ENCODE measurements around the gene LIPI.

Gene LIPI

GRCh38 chr21:14076143-14076806 is 134.5 kb downstream of the LIPI start:
- Histone ChIP-seq H3K9ac (ENCODE audit: low read length in 5 of 5) (no peak overlapping the region), H3K9me3 (ENCODE audit: control insufficient read depth in 5 of 5, low read length in 5 of 5) (peaks cover 0 to 21% (median 7%) of the 10 kb centered on the region in 5 donors), H3K4me3 (ENCODE audit: low read depth in 1 of 5, low read length in 5 of 5) (no peak overlapping the region), H3K27me3 (ENCODE audit: control insufficient read depth in 5 of 5, insufficient read depth in 4 of 5, low read length in 5 of 5) (no peaks in the 10 kb centered on the region), H3K4me1 (ENCODE audit: control insufficient read depth in 5 of 5, insufficient read depth in 5 of 5, low read length in 5 of 5) (peaks cover 0 to 8% (median 0%) of the 10 kb centered on the region in 5 donors), H3K36me3 (ENCODE audit: control insufficient read depth in 5 of 5, insufficient read depth in 5 of 5, low read length in 5 of 5) (no peaks in the 10 kb centered on the region), H3K27ac (ENCODE audit: low read depth, low read length) (no peak overlapping the region)

- no peak overlapping the region for H3K4me3 ChIP-seq (ENCODE audit: low read depth in 1 of 5, low read length in 5 of 5)
- no peaks in the 10 kb centered on the region for H3K27me3 ChIP-seq (ENCODE audit: control insufficient read depth in 5 of 5, insufficient read depth in 4 of 5, low read length in 5 of 5)
- peaks cover 0 to 21% (median 7%) of the 10 kb centered on the region in 5 donors for H3K9me3 ChIP-seq (ENCODE audit: control insufficient read depth in 5 of 5, low read length in 5 of 5)
- no peak overlapping the region for H3K9ac ChIP-seq (ENCODE audit: low read length in 5 of 5)
- no peak overlapping the region for H3K27ac ChIP-seq (ENCODE audit: low read depth, low read length)
- peaks cover 0 to 9% (median 0%) of the 10 kb centered on the region in 5 donors for H3K4me1 ChIP-seq (ENCODE audit: control insufficient read depth in 5 of 5, insufficient read depth in 5 of 5, low read length in 5 of 5)
- H3K36me3 ChIP-seq (ENCODE audit: control insufficient read depth in 5 of 5, insufficient read depth in 5 of 5, low read length in 5 of 5): no peaks in the 10 kb centered on the region
Measured at GRCh38 chr21:14075346-14076142, 135.2 kb downstream of the LIPI start.

GRCh38 chr21:14074177-14074576 is 136.6 kb downstream of the LIPI start:
- Histone ChIP-seq H3K4me3 (ENCODE audit: low read depth in 1 of 5, low read length in 5 of 5) (no peak overlapping the region), H3K27ac (ENCODE audit: low read depth, low read length) (no peak overlapping the region), H3K9me3 (ENCODE audit: control insufficient read depth in 5 of 5, low read length in 5 of 5) (peaks cover 0 to 14% (median 0%) of the 10 kb centered on the region in 5 donors), H3K9ac (ENCODE audit: low read length in 5 of 5) (no peak overlapping the region), H3K4me1 (ENCODE audit: control insufficient read depth in 5 of 5, insufficient read depth in 5 of 5, low read length in 5 of 5) (peaks cover 0 to 9% (median 0%) of the 10 kb centered on the region in 5 donors), H3K27me3 (ENCODE audit: control insufficient read depth in 5 of 5, insufficient read depth in 4 of 5, low read length in 5 of 5) (no peaks in the 10 kb centered on the region), H3K36me3 (ENCODE audit: control insufficient read depth in 5 of 5, insufficient read depth in 5 of 5, low read length in 5 of 5) (no peaks in the 10 kb centered on the region)

- Histone ChIP-seq H3K27me3 (ENCODE audit: control insufficient read depth in 5 of 5, insufficient read depth in 4 of 5, low read length in 5 of 5) (no peaks in the 10 kb centered on the region), H3K4me3 (ENCODE audit: low read depth in 1 of 5, low read length in 5 of 5) (no peak overlapping the region), H3K9me3 (ENCODE audit: control insufficient read depth in 5 of 5, low read length in 5 of 5) (peaks cover 0 to 10% (median 0%) of the 10 kb centered on the region in 5 donors), H3K36me3 (ENCODE audit: control insufficient read depth in 5 of 5, insufficient read depth in 5 of 5, low read length in 5 of 5) (no peaks in the 10 kb centered on the region), H3K27ac (ENCODE audit: low read depth, low read length) (no peak overlapping the region), H3K4me1 (ENCODE audit: control insufficient read depth in 5 of 5, insufficient read depth in 5 of 5, low read length in 5 of 5) (peaks cover 0 to 9% (median 0%) of the 10 kb centered on the region in 5 donors), H3K9ac (ENCODE audit: low read length in 5 of 5) (no peak overlapping the region)
Measured at GRCh38 chr21:14073615-14074014, 137.1 kb downstream of the LIPI start.

GRCh38 chr21:14072761-14073535 is 137.8 kb downstream of the LIPI start:
- H3K4me3 ChIP-seq (ENCODE audit: low read depth in 1 of 5, low read length in 5 of 5): no peak overlapping the region
- H3K4me1 ChIP-seq (ENCODE audit: control insufficient read depth in 5 of 5, insufficient read depth in 5 of 5, low read length in 5 of 5): peaks cover 0 to 9% (median 0%) of the 10 kb centered on the region in 5 donors
- H3K9ac ChIP-seq (ENCODE audit: low read length in 5 of 5): no peak overlapping the region
- H3K27ac ChIP-seq (ENCODE audit: low read depth, low read length): no peak overlapping the region
- H3K27me3 ChIP-seq (ENCODE audit: control insufficient read depth in 5 of 5, insufficient read depth in 4 of 5, low read length in 5 of 5): no peaks in the 10 kb centered on the region
- H3K9me3 ChIP-seq (ENCODE audit: control insufficient read depth in 5 of 5, low read length in 5 of 5): peaks cover 0 to 4% (median 0%) of the 10 kb centered on the region in 5 donors
- no peaks in the 10 kb centered on the region for H3K36me3 ChIP-seq (ENCODE audit: control insufficient read depth in 5 of 5, insufficient read depth in 5 of 5, low read length in 5 of 5)

- Histone ChIP-seq H3K9me3 (ENCODE audit: control insufficient read depth in 5 of 5, low read length in 5 of 5) (peaks cover 0 to 4% (median 0%) of the 10 kb centered on the region in 5 donors), H3K4me1 (ENCODE audit: control insufficient read depth in 5 of 5, insufficient read depth in 5 of 5, low read length in 5 of 5) (peaks cover 0 to 9% (median 0%) of the 10 kb centered on the region in 5 donors), H3K9ac (ENCODE audit: low read length in 5 of 5) (no peak overlapping the region), H3K4me3 (ENCODE audit: low read depth in 1 of 5, low read length in 5 of 5) (no peak overlapping the region), H3K36me3 (ENCODE audit: control insufficient read depth in 5 of 5, insufficient read depth in 5 of 5, low read length in 5 of 5) (no peaks in the 10 kb centered on the region), H3K27ac (ENCODE audit: low read depth, low read length) (no peak overlapping the region), H3K27me3 (ENCODE audit: control insufficient read depth in 5 of 5, insufficient read depth in 4 of 5, low read length in 5 of 5) (no peaks in the 10 kb centered on the region)
Measured at GRCh38 chr21:14071902-14072734, 138.6 kb downstream of the LIPI start.

- Histone ChIP-seq H3K36me3 (ENCODE audit: control insufficient read depth in 5 of 5, insufficient read depth in 5 of 5, low read length in 5 of 5) (no peaks in the 10 kb centered on the region), H3K9me3 (ENCODE audit: control insufficient read depth in 5 of 5, low read length in 5 of 5) (peaks cover 0 to 4% (median 0%) of the 10 kb centered on the region in 5 donors), H3K9ac (ENCODE audit: low read length in 5 of 5) (no peak overlapping the region), H3K4me3 (ENCODE audit: low read depth in 1 of 5, low read length in 5 of 5) (no peak overlapping the region), H3K27ac (ENCODE audit: low read depth, low read length) (no peak overlapping the region), H3K27me3 (ENCODE audit: control insufficient read depth in 5 of 5, insufficient read depth in 4 of 5, low read length in 5 of 5) (no peaks in the 10 kb centered on the region), H3K4me1 (ENCODE audit: control insufficient read depth in 5 of 5, insufficient read depth in 5 of 5, low read length in 5 of 5) (peaks cover 0 to 9% (median 0%) of the 10 kb centered on the region in 5 donors)
Measured at GRCh38 chr21:14070968-14071367, 139.8 kb downstream of the LIPI start.

GRCh38 chr21:14070049-14070893 is 140.5 kb downstream of the LIPI start:
- Histone ChIP-seq H3K4me3 (ENCODE audit: low read depth in 1 of 5, low read length in 5 of 5) (no peak overlapping the region), H3K27ac (ENCODE audit: low read depth, low read length) (no peak overlapping the region), H3K4me1 (ENCODE audit: control insufficient read depth in 5 of 5, insufficient read depth in 5 of 5, low read length in 5 of 5) (peaks cover 0 to 9% (median 0%) of the 10 kb centered on the region in 5 donors), H3K9me3 (ENCODE audit: control insufficient read depth in 5 of 5, low read length in 5 of 5) (peaks cover 0 to 4% (median 0%) of the 10 kb centered on the region in 5 donors), H3K27me3 (ENCODE audit: control insufficient read depth in 5 of 5, insufficient read depth in 4 of 5, low read length in 5 of 5) (no peaks in the 10 kb centered on the region), H3K36me3 (ENCODE audit: control insufficient read depth in 5 of 5, insufficient read depth in 5 of 5, low read length in 5 of 5) (no peaks in the 10 kb centered on the region), H3K9ac (ENCODE audit: low read length in 5 of 5) (no peak overlapping the region)

GRCh38 chr21:14064296-14064645 is 146.5 kb downstream of the LIPI start:
- no peaks in the 10 kb centered on the region for H3K4me1 ChIP-seq (ENCODE audit: control insufficient read depth in 5 of 5, insufficient read depth in 5 of 5, low read length in 5 of 5)
- no peaks in the 10 kb centered on the region for H3K9me3 ChIP-seq (ENCODE audit: control insufficient read depth in 5 of 5, low read length in 5 of 5)
- H3K27ac ChIP-seq (ENCODE audit: low read depth, low read length): no peak overlapping the region
- no peak overlapping the region for H3K9ac ChIP-seq (ENCODE audit: low read length in 5 of 5)
- H3K36me3 ChIP-seq (ENCODE audit: control insufficient read depth in 5 of 5, insufficient read depth in 5 of 5, low read length in 5 of 5): no peaks in the 10 kb centered on the region
- no peaks in the 10 kb centered on the region for H3K27me3 ChIP-seq (ENCODE audit: control insufficient read depth in 5 of 5, insufficient read depth in 4 of 5, low read length in 5 of 5)
- H3K4me3 ChIP-seq (ENCODE audit: low read depth in 1 of 5, low read length in 5 of 5): no peak overlapping the region
